HepG2 (cell line): ENCODE data around the gene FABP1. TPM values are rescaled to one million over a fixed set of nuclear protein-coding genes. Genes with fewer than 3 reads are reported as not detected.

ENCODE experiments used
- ASH2L ChIP-seq: fragments of 300-600, 200-600 bp; sonication (generic); IDR thresholded peaks from 2 replicates; pipeline ENCODE4 v1.7.0; 2017; ENCODE audit warnings: low read depth, mild to moderate bottlenecking, moderate library complexity, mixed read lengths, low read length; ENCODE audit not compliant: insufficient read length
- CSRNP2 ChIP-seq: sonication (generic); formaldehyde crosslinking; conservative IDR thresholded peaks from 2 replicates; pipeline ENCODE4 v1.8.0; 2022; ENCODE audit warnings: low read depth, missing genetic modification reagents
- EED ChIP-seq: sonication (generic); formaldehyde crosslinking; IDR thresholded peaks from 2 replicates; pipeline ENCODE4 v1.5.0; 2020; ENCODE audit warnings: mild to moderate bottlenecking, missing genetic modification reagents
- MBD4 ChIP-seq: IDR thresholded peaks from 2 replicates; pipeline ENCODE4 v1.6.1; 2012; ENCODE audit warnings: low read length, inconsistent platforms, borderline replicate concordance
- NFKB2 ChIP-seq: sonication (generic); formaldehyde crosslinking; IDR thresholded peaks from 2 replicates; pipeline ENCODE4 v1.4.0; 2020; ENCODE audit warnings: missing genetic modification reagents, borderline replicate concordance
- PAX8 ChIP-seq: sonication (generic); formaldehyde crosslinking; IDR thresholded peaks from 2 replicates; pipeline ENCODE4 v1.8.0; 2022; ENCODE audit warnings: mild to moderate bottlenecking, missing genetic modification reagents, borderline replicate concordance
- POLR2AphosphoS5 ChIP-seq: IDR thresholded peaks from 2 replicates; pipeline ENCODE4 v1.6.1; 2012; ENCODE audit warnings: low read depth, low read length
- SMYD3 ChIP-seq: sonication (generic); formaldehyde crosslinking; IDR thresholded peaks from 2 replicates; pipeline ENCODE4 v1.8.1; 2023; ENCODE audit warnings: mild to moderate bottlenecking, missing genetic modification reagents
- TEAD3 ChIP-seq: optimal IDR thresholded peaks from 2 replicates; pipeline ENCODE3; 2016; ENCODE audit warnings: borderline replicate concordance
- ZFP36L2 ChIP-seq: sonication (generic); formaldehyde crosslinking; IDR thresholded peaks from 2 replicates; pipeline ENCODE4 v1.4.0; 2020; ENCODE audit warnings: missing genetic modification reagents
- ZMYM4 ChIP-seq: sonication (generic); formaldehyde crosslinking; IDR thresholded peaks from 2 replicates; pipeline ENCODE4 v1.8.1; 2023; ENCODE audit warnings: mild to moderate bottlenecking, missing genetic modification reagents
- ZNF776 ChIP-seq: sonication (generic); formaldehyde crosslinking; IDR thresholded peaks from 2 replicates; pipeline ENCODE4 v1.4.0; 2020; ENCODE audit warnings: mild to moderate bottlenecking, missing genetic modification reagents
- polyA plus RNA-seq, 8 experiments: library from polyadenylated mRNA; depleted of rRNA in 3 of 8; stranded (reverse) in 7 of 8; unstranded in 1 of 8; fragments of >200 nt; fragmentation: Illumina TruSeq in 4 of 8; extraction: Trizol in 4 of 8; gene quantifications; 2 replicates each; pipeline versions ENCODE4 v1.2.1 to v1.2.3, GENCODE V29; 2011 to 2016; ENCODE audit warnings: low read depth in 4 of 8, missing spikeins in 1 of 8, mixed read lengths in 1 of 8; ENCODE audit not compliant: insufficient read depth in 1 of 8
- total RNA-seq, 5 experiments: library from RNA; depleted of rRNA; stranded (reverse); fragments of >200 nt; fragmentation: Illumina TruSeq; extraction: Trizol; gene quantifications; 2 replicates each; pipeline ENCODE4 v1.2.3, GENCODE V29; 2016; ENCODE audit warnings: low read depth in 1 of 5
- TF ChIP-seq, protein P1 (sequence below): sonication (generic); formaldehyde crosslinking; IDR thresholded peaks from 2 replicates; pipeline ENCODE4 v1.5.1; 2020; ENCODE audit warnings: missing genetic modification reagents, mild to moderate bottlenecking, borderline replicate concordance
- TF ChIP-seq, protein P2 (sequence below): sonication (generic); formaldehyde crosslinking; IDR thresholded peaks from 2 replicates; pipeline ENCODE4 v1.5.1; 2020; ENCODE audit warnings: missing genetic modification reagents, mild to moderate bottlenecking, borderline replicate concordance
- TF ChIP-seq, protein P3 (sequence below): sonication (generic); formaldehyde crosslinking; IDR thresholded peaks from 2 replicates; pipeline ENCODE4 v1.4.0; 2020; ENCODE audit warnings: missing genetic modification reagents
- TF ChIP-seq, protein P4 (sequence below): sonication (generic); formaldehyde crosslinking; IDR thresholded peaks from 2 replicates; pipeline ENCODE4 v1.5.1; 2020; ENCODE audit warnings: mild to moderate bottlenecking, missing genetic modification reagents, borderline replicate concordance

Gene FABP1
- total and polyA plus RNA-seq, 2 of the 13 experiments (the other 11 are each of a cell fraction or from before 2014, with no cell fraction given): 644 to 1,608 TPM

- TF ChIP-seq SMYD3 (CRISPR knock-in tag): 0 out of 2 replicates have a peak, but pooled peaks have one; percentile 26
- 0 out of 2 replicates have a peak, but pooled peaks have one; percentile 24 for TF ChIP-seq EED
- TF ChIP-seq, protein P1, sequence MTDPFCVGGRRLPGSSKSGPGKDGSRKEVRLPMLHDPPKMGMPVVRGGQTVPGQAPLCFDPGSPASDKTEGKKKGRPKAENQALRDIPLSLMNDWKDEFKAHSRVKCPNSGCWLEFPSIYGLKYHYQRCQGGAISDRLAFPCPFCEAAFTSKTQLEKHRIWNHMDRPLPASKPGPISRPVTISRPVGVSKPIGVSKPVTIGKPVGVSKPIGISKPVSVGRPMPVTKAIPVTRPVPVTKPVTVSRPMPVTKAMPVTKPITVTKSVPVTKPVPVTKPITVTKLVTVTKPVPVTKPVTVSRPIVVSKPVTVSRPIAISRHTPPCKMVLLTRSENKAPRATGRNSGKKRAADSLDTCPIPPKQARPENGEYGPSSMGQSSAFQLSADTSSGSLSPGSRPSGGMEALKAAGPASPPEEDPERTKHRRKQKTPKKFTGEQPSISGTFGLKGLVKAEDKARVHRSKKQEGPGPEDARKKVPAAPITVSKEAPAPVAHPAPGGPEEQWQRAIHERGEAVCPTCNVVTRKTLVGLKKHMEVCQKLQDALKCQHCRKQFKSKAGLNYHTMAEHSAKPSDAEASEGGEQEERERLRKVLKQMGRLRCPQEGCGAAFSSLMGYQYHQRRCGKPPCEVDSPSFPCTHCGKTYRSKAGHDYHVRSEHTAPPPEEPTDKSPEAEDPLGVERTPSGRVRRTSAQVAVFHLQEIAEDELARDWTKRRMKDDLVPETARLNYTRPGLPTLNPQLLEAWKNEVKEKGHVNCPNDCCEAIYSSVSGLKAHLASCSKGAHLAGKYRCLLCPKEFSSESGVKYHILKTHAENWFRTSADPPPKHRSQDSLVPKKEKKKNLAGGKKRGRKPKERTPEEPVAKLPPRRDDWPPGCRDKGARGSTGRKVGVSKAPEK (CRISPR knock-in tag): peak; percentile 55; the same call in 1 of the 2 replicates
- TF ChIP-seq TEAD3 (CRISPR knock-in tag): no peak
- TF ChIP-seq, protein P2, sequence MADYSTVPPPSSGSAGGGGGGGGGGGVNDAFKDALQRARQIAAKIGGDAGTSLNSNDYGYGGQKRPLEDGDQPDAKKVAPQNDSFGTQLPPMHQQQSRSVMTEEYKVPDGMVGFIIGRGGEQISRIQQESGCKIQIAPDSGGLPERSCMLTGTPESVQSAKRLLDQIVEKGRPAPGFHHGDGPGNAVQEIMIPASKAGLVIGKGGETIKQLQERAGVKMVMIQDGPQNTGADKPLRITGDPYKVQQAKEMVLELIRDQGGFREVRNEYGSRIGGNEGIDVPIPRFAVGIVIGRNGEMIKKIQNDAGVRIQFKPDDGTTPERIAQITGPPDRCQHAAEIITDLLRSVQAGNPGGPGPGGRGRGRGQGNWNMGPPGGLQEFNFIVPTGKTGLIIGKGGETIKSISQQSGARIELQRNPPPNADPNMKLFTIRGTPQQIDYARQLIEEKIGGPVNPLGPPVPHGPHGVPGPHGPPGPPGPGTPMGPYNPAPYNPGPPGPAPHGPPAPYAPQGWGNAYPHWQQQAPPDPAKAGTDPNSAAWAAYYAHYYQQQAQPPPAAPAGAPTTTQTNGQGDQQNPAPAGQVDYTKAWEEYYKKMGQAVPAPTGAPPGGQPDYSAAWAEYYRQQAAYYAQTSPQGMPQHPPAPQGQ (CRISPR knock-in tag): no peak
- peak; percentile 52 for TF ChIP-seq POLR2AphosphoS5
- TF ChIP-seq, protein P3, sequence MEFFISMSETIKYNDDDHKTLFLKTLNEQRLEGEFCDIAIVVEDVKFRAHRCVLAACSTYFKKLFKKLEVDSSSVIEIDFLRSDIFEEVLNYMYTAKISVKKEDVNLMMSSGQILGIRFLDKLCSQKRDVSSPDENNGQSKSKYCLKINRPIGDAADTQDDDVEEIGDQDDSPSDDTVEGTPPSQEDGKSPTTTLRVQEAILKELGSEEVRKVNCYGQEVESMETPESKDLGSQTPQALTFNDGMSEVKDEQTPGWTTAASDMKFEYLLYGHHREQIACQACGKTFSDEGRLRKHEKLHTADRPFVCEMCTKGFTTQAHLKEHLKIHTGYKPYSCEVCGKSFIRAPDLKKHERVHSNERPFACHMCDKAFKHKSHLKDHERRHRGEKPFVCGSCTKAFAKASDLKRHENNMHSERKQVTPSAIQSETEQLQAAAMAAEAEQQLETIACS: no peak
- TF ChIP-seq ZNF776: 0 out of 2 replicates have a peak, but pooled peaks have one; percentile 22
- TF ChIP-seq, protein P4, sequence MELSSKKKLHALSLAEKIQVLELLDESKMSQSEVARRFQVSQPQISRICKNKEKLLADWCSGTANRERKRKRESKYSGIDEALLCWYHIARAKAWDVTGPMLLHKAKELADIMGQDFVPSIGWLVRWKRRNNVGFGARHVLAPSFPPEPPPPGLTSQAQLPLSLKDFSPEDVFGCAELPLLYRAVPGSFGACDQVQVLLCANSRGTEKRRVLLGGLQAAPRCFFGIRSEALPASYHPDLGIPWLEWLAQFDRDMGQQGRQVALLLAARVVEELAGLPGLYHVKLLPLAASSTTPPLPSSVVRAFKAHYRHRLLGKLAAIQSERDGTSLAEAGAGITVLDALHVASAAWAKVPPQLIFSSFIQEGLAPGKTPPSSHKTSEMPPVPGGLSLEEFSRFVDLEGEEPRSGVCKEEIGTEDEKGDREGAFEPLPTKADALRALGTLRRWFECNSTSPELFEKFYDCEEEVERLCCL (CRISPR knock-in tag): 0 out of 2 replicates have a peak, but pooled peaks have one; percentile 65
- TF ChIP-seq ASH2L: no peak
- no peak for TF ChIP-seq CSRNP2
- TF ChIP-seq PAX8 (CRISPR knock-in tag): no peak
- no peak for TF ChIP-seq ZFP36L2
- 0 out of 2 replicates have a peak, but pooled peaks have one; percentile 18 for TF ChIP-seq NFKB2 (CRISPR knock-in tag)
- 0 out of 2 replicates have a peak, but pooled peaks have one; percentile 32 for TF ChIP-seq MBD4
- TF ChIP-seq ZMYM4 (CRISPR knock-in tag): 0 out of 2 replicates have a peak, but pooled peaks have one; percentile 13
Measured at GRCh38 chr2:88123975-88124917, 3.6 kb downstream of the FABP1 start (continued).
